Ascending aorta (tissue), 2 donors: ENCODE results near the gene KIAA1671. TPM values are rescaled to one million over a fixed set of nuclear protein-coding genes. Genes with fewer than 3 reads are reported as not detected.

Experiments
- DNase-seq, 2 donors: peaks; one replicate each; pipeline ENCODE4 v3.0.0-alpha.2; 2019; ENCODE audit warnings: low spot score in 2 of 2
- H3K27ac ChIP-seq, 2 donors: fragments of 200-600 bp; sonication (generic); one replicate each; pipeline ENCODE4 v1.5.1; 2016 to 2017; ENCODE audit warnings: mild to moderate bottlenecking in 1 of 2
- H3K27me3 ChIP-seq: fragments of 200-600 bp; sonication (generic); one replicate; pipeline ENCODE4 v1.5.1; 2017
- H3K36me3 ChIP-seq, 2 donors: fragments of 200-600 bp; sonication (generic); one replicate each; pipeline ENCODE4 v1.5.1; 2016
- H3K4me1 ChIP-seq, 2 donors: fragments of 200-600 bp; sonication (generic); one replicate each; pipeline ENCODE4 v1.5.1; 2016 to 2017; ENCODE audit warnings: mild to moderate bottlenecking in 1 of 2
- H3K4me3 ChIP-seq, 2 donors: fragments of 200-600 bp; sonication (generic); one replicate each; pipeline ENCODE4 v1.5.1; 2016 to 2017; ENCODE audit warnings: mild to moderate bottlenecking in 1 of 2
- H3K9me3 ChIP-seq, 2 donors: fragments of 200-600 bp; sonication (generic); one replicate each; pipeline ENCODE4 v1.5.1; 2016
- intact Hi-C: fragments of 100-400 bp; cut with DNase I; formaldehyde crosslinking; loops from one replicate; pipeline ENCODE4 v1.15.1; 2023
- total RNA-seq: library from RNA; depleted of rRNA; stranded (reverse); fragments of >200 nt; gene quantifications from one replicate; pipeline ENCODE4 v1.1.0, GENCODE V29; 2016
- TF ChIP-seq, protein P1 (sequence below), 3 experiments: fragments of 200-600 bp in 2 of 3; fragments of 450-650 bp in 1 of 3; sonication (generic) in 2 of 3; IDR thresholded peaks; one replicate each; pipeline ENCODE4 v1.5.1; 2016 to 2019; ENCODE audit warnings: antibody characterized with exemption in 3 of 3, mild to moderate bottlenecking in 1 of 3, moderate library complexity in 1 of 3

Gene KIAA1671
- total RNA-seq, 1 donor from 2014 or later = 79.0 TPM

- H3K4me1 ChIP-seq = peaks cover 0 to 2% of the 10 kb centered on the region in 2 donors
- H3K27me3 ChIP-seq = no peaks in the 10 kb centered on the region
- intact Hi-C loops = loop anchor here (5.0 kb wide), 1 partner anchor 562 kb away; no protein-coding TSS in a partner anchor
- H3K4me3 ChIP-seq = no peak overlapping the region
- peak overlapping the region; percentile 29 to 56 for H3K27ac ChIP-seq
- H3K9me3 ChIP-seq = no peaks in the 10 kb centered on the region
- H3K36me3 ChIP-seq = no peaks in the 10 kb centered on the region
- peak; percentile 12 to 78 for DNase-seq
- TF ChIP-seq, protein P1, sequence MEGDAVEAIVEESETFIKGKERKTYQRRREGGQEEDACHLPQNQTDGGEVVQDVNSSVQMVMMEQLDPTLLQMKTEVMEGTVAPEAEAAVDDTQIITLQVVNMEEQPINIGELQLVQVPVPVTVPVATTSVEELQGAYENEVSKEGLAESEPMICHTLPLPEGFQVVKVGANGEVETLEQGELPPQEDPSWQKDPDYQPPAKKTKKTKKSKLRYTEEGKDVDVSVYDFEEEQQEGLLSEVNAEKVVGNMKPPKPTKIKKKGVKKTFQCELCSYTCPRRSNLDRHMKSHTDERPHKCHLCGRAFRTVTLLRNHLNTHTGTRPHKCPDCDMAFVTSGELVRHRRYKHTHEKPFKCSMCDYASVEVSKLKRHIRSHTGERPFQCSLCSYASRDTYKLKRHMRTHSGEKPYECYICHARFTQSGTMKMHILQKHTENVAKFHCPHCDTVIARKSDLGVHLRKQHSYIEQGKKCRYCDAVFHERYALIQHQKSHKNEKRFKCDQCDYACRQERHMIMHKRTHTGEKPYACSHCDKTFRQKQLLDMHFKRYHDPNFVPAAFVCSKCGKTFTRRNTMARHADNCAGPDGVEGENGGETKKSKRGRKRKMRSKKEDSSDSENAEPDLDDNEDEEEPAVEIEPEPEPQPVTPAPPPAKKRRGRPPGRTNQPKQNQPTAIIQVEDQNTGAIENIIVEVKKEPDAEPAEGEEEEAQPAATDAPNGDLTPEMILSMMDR (IDR thresholded peaks at IDR 0.05) = no peak
Measured at GRCh38 chr22:24969560-24970301, 17.2 kb downstream of the KIAA1671 start.

DNA sequence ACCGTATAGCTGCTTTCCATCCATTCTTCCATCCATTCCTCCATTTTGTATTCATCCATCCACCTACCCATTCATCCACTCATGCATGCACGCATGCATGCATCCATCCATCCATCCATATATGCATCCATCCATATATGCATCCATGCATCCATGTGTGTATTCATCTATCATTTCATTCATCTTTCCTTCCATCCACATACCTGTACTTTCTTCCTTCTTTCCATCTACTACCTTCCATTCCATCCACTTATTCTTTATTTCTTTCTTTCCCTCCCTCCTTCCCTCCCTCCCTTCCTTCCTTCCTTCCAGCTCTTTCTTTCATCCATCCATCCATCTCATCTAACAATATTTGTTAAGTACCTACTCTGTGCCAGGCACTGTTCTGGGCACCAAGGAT lies 19.9 kb downstream of the KIAA1671 start:
- Histone ChIP-seq H3K4me3 (no peak overlapping the region), H3K36me3 (no peaks in the 10 kb centered on the region), H3K4me1 (peaks cover 0 to 10% of the 10 kb centered on the region in 2 donors), H3K27me3 (no peaks in the 10 kb centered on the region), H3K27ac (no peak overlapping the region), H3K9me3 (no peaks in the 10 kb centered on the region)
- intact Hi-C loops = loop anchor here (5.0 kb wide), 1 partner anchor 565 kb away; no protein-coding TSS in a partner anchor
- no peak for DNase-seq
- TF ChIP-seq, protein P1 (IDR thresholded peaks at IDR 0.05) = no peak

DNA sequence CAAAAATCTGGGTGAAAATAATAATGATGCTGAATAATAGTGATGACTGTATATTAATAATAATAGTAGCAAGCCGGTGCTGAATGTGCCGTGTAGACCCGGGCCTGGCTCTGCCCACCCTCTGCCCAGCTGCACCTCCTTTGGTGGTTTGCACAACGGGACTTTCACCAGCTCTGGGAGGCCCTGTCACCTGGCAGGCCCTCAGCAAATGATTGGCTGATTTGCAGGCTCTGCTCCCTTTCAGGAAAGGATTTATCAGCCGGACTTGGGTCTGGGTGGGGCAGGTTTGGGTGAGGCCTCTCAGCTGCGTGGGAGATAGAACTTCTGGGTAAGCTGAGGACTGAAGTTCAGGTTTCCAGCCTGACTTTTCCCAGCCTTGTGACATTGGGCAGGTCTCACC lies 21.4 kb downstream of the KIAA1671 start:
- Histone ChIP-seq H3K9me3 (no peaks in the 10 kb centered on the region), H3K36me3 (no peaks in the 10 kb centered on the region), H3K4me1 (peaks cover 0 to 16% of the 10 kb centered on the region in 2 donors), H3K27me3 (no peaks in the 10 kb centered on the region), H3K4me3 (no peak overlapping the region), H3K27ac (no peak overlapping the region)
- intact Hi-C loops = loop anchor here (5.0 kb wide), 1 partner anchor 567 kb away; no protein-coding TSS in a partner anchor
- TF ChIP-seq, protein P1 (IDR thresholded peaks at IDR 0.05) = no peak
- no peak for DNase-seq

DNA sequence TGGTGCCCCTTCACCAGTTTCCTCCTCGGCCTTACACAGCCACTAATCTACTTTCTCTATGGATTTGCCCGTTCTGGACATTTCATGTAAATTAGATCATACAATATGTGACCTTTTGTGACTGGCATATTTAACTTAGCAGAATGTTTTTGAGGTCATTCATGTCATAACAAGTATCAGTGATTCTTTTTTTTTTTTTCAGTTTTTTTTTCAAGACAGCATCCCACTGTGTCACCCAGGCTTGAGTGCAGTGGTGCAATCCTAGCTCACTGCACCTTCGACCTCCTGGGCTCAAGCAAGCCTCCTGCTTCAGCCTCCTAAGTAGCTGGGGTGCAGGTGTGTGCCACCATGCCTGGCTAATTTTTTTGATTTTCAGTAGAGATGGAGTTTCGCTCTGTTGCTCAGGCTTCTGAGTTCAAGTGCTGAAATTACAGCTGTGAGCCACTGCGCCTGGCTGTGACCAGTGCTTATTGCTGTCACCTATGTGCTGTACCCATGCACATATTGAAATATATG lies 22.7 kb downstream of the KIAA1671 start:
- Histone ChIP-seq H3K27ac (peak overlapping the region in 1 of 2 donors; percentile 63), H3K4me1 (peaks cover 0 to 14% of the 10 kb centered on the region in 2 donors)
- TF ChIP-seq, protein P1 (IDR thresholded peaks at IDR 0.05) = no peak

DNA sequence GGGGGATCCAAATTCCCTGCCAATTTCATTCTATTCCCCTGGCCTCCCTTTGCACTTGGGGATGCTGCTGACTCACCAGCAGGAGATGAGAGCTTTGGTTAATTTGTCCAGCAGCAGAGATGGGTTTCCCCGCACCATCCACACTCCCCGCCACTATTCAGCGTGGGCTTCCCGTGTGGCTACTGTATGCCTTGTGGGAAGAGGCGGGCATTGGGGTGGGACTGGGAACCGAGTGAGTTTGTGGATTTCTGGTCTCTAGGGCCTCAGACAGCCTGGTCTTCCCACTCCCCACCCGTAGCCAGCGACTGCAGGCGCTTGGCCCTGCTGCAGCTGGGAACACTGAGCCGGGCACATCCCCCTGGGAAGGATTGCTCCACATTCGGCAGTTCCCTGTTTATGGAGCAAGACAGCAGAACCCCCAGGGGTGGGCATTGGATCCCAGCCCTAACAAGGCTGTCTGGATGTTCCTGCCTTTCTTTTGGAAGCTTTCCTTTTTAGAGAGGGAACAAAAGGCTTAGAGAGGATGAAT lies 23.4 kb downstream of the KIAA1671 start:
- no peak overlapping the region for H3K4me3 ChIP-seq
- DNase-seq = peak in 1 of 2 donors; percentile 74
- peak overlapping the region; percentile 62 to 63 for H3K27ac ChIP-seq
- H3K27me3 ChIP-seq = no peaks in the 10 kb centered on the region
- peaks cover 0 to 14% of the 10 kb centered on the region in 2 donors for H3K4me1 ChIP-seq
- H3K9me3 ChIP-seq = no peaks in the 10 kb centered on the region
- intact Hi-C loops = no loop called here
- TF ChIP-seq, protein P1 (IDR thresholded peaks at IDR 0.05) = no peak
- H3K36me3 ChIP-seq = no peaks in the 10 kb centered on the region

More for the DNA sequence above, 22.7 kb downstream of the KIAA1671 start:
- intact Hi-C loops = no loop called here
- no peaks in the 10 kb centered on the region for H3K27me3 ChIP-seq
- H3K9me3 ChIP-seq = no peaks in the 10 kb centered on the region
- no peak for DNase-seq
- no peak overlapping the region for H3K4me3 ChIP-seq
- no peaks in the 10 kb centered on the region for H3K36me3 ChIP-seq
